Ectodermal cell (in vitro differentiated cells): ENCODE measurements around the gene PPM1G.

ENCODE experiments used
- H3K27ac ChIP-seq: 2 replicates; pipeline ENCODE4 v1.7.0; 2013; ENCODE audit warnings: mild to moderate bottlenecking, low read depth, low read length; ENCODE audit not compliant: insufficient read depth, poor library complexity, severe bottlenecking
- H3K27me3 ChIP-seq: 2 replicates; pipeline ENCODE4 v1.7.0; 2013; ENCODE audit warnings: mild to moderate bottlenecking, low read length; ENCODE audit not compliant: insufficient read depth, control insufficient read depth, poor library complexity, severe bottlenecking
- H3K36me3 ChIP-seq: one replicate; pipeline ENCODE4 v1.7.0; 2013; ENCODE audit warnings: low read length; ENCODE audit not compliant: control insufficient read depth, insufficient read depth
- H3K4me1 ChIP-seq: one replicate; pipeline ENCODE4 v1.7.0; 2013; ENCODE audit warnings: low read length; ENCODE audit not compliant: control insufficient read depth, insufficient read depth
- H3K4me3 ChIP-seq: 2 replicates; pipeline ENCODE4 v1.7.0; 2013; ENCODE audit warnings: low read depth, low read length, control low read depth; ENCODE audit not compliant: insufficient read depth
- H3K9me3 ChIP-seq: 2 replicates; pipeline ENCODE4 v1.7.0; 2013; ENCODE audit warnings: mild to moderate bottlenecking, low read length, moderate library complexity; ENCODE audit not compliant: control insufficient read depth
- WGBS, 2 experiments: methylation state at CpG; one replicate each; pipeline ENCODE4 v1.1.7; 2013; ENCODE audit warnings: missing lambda C conversion rate in 2 of 2; 5-methylcytosine and 5-hydroxymethylcytosine counted together

Gene PPM1G

GRCh38 chr2:27416151-27416550, 6.8 kb upstream of the PPM1G start:
- WGBS, 2 experiments: 90 to 91% methylated on average over 6 of the region's 6 CpGs
- Histone ChIP-seq H3K4me3 (no peak overlapping the region), H3K4me1 (no peaks in the 10 kb centered on the region), H3K9me3 (no peaks in the 10 kb centered on the region), H3K27me3 (no peaks in the 10 kb centered on the region), H3K27ac (no peak overlapping the region), H3K36me3 (no peaks in the 10 kb centered on the region)

GRCh38 chr2:27412419-27413152, 3.2 kb upstream of the PPM1G start:
- Histone ChIP-seq H3K4me3 (no peak overlapping the region), H3K4me1 (no peaks in the 10 kb centered on the region), H3K36me3 (no peaks in the 10 kb centered on the region), H3K27ac (no peak overlapping the region), H3K9me3 (no peaks in the 10 kb centered on the region), H3K27me3 (no peaks in the 10 kb centered on the region)
- WGBS, 2 experiments: 90 to 92% methylated on average over 7 of the region's 9 CpGs

GRCh38 chr2:27408601-27409320, 630 bp downstream of the PPM1G start:
- WGBS, 2 experiments: 0 to 1% methylated on average over 33 of the region's 33 CpGs
- Histone ChIP-seq H3K9me3 (no peaks in the 10 kb centered on the region), H3K4me3 (peak overlapping the region; percentile 94), H3K27ac (peak overlapping the region; percentile 58), H3K4me1 (no peaks in the 10 kb centered on the region), H3K27me3 (no peaks in the 10 kb centered on the region), H3K36me3 (peaks cover 4% of the 10 kb centered on the region)

GRCh38 chr2:27407798-27408491, 1.4 kb downstream of the PPM1G start:
- Histone ChIP-seq H3K4me1 (no peaks in the 10 kb centered on the region), H3K27ac (no peak overlapping the region), H3K9me3 (no peaks in the 10 kb centered on the region), H3K36me3 (peaks cover 4% of the 10 kb centered on the region), H3K4me3 (peak overlapping the region; percentile 94), H3K27me3 (no peaks in the 10 kb centered on the region)
- WGBS, 2 experiments: 57% methylated on average over 16 of the region's 16 CpGs

GRCh38 chr2:27400348-27401135, 8.8 kb downstream of the PPM1G start:
- H3K36me3 ChIP-seq: peaks cover 4% of the 10 kb centered on the region
- no peaks in the 10 kb centered on the region for H3K4me1 ChIP-seq
- H3K27me3 ChIP-seq: no peaks in the 10 kb centered on the region
- H3K27ac ChIP-seq: no peak overlapping the region
- H3K9me3 ChIP-seq: no peaks in the 10 kb centered on the region
- WGBS, 2 experiments: 94 to 98% methylated on average over 2 of the region's 2 CpGs
- H3K4me3 ChIP-seq: no peak overlapping the region

GRCh38 chr2:27398962-27399361, 10.4 kb downstream of the PPM1G start:
- Histone ChIP-seq H3K4me3 (no peak overlapping the region), H3K4me1 (no peaks in the 10 kb centered on the region), H3K27ac (no peak overlapping the region), H3K9me3 (no peaks in the 10 kb centered on the region), H3K36me3 (no peaks in the 10 kb centered on the region), H3K27me3 (no peaks in the 10 kb centered on the region)
- 92 to 95% methylated on average over 5 of the region's 5 CpGs for WGBS, 2 experiments

- H3K4me3 ChIP-seq: no peak overlapping the region
- H3K27me3 ChIP-seq: no peaks in the 10 kb centered on the region
- H3K9me3 ChIP-seq: no peaks in the 10 kb centered on the region
- no peak overlapping the region for H3K27ac ChIP-seq
- H3K36me3 ChIP-seq: no peaks in the 10 kb centered on the region
- WGBS, 2 experiments: 96 to 97% methylated on average over 33 of the region's 33 CpGs
- no peaks in the 10 kb centered on the region for H3K4me1 ChIP-seq
Measured at GRCh38 chr2:27393225-27393624, 16.2 kb downstream of the PPM1G start.

GRCh38 chr2:27390822-27391679, 18.3 kb downstream of the PPM1G start:
- no peaks in the 10 kb centered on the region for H3K9me3 ChIP-seq
- 94 to 98% methylated on average over 9 of the region's 9 CpGs for WGBS, 2 experiments
- H3K4me3 ChIP-seq: no peak overlapping the region
- H3K27ac ChIP-seq: no peak overlapping the region
- peaks cover 3% of the 10 kb centered on the region for H3K36me3 ChIP-seq
- no peaks in the 10 kb centered on the region for H3K4me1 ChIP-seq
- no peaks in the 10 kb centered on the region for H3K27me3 ChIP-seq

GRCh38 chr2:27381577-27382181, 27.7 kb downstream of the PPM1G start:
- Histone ChIP-seq H3K27me3 (no peaks in the 10 kb centered on the region), H3K36me3 (peaks cover 59% of the 10 kb centered on the region), H3K4me1 (peaks cover 16% of the 10 kb centered on the region), H3K4me3 (no peak overlapping the region), H3K9me3 (no peaks in the 10 kb centered on the region), H3K27ac (peak overlapping the region; percentile 87)
- WGBS, 2 experiments: 95% methylated on average over 10 of the region's 10 CpGs
